Esophagus muscularis mucosa (tissue), 4 donors: ENCODE measurements around the gene PRPH. TPM values are rescaled to one million over a fixed set of nuclear protein-coding genes. Genes with fewer than 3 reads are reported as not detected.

Experiments
- DNase-seq: peaks from one replicate; pipeline ENCODE4 v3.0.0-alpha.2; 2017; ENCODE audit errors: extremely low spot score
- H3K27ac ChIP-seq, 4 donors: fragments of 200-600 bp; sonication (generic); replicated peaks in 1 of 4; 1 replicate in 3 of 4; 2 replicates in 1 of 4; pipeline ENCODE4 v1.5.1; 2016 to 2019; ENCODE audit warnings: mild to moderate bottlenecking in 1 of 4
- H3K27me3 ChIP-seq, 4 donors: fragments of 200-600 bp; sonication (generic); one replicate each; pipeline versions ENCODE4 v1.5.1 to v1.6.0; 2016 to 2019
- H3K36me3 ChIP-seq, 4 donors: fragments of 200-600 bp; sonication (generic); one replicate each; pipeline ENCODE4 v1.5.1; 2016 to 2019
- H3K4me1 ChIP-seq, 4 donors: fragments of 200-600 bp; sonication (generic); one replicate each; pipeline ENCODE4 v1.5.1; 2016 to 2019
- H3K4me3 ChIP-seq, 4 donors: fragments of 200-600 bp; sonication (generic); 1 replicate in 2 of 4; 2 replicates in 2 of 4; pipeline ENCODE4 v1.5.1; 2016 to 2019; ENCODE audit warnings: mild to moderate bottlenecking in 4 of 4, moderate library complexity in 1 of 4
- H3K9me3 ChIP-seq, 4 donors: fragments of 200-600 bp; sonication (generic); 1 replicate in 3 of 4; 2 replicates in 1 of 4; pipeline ENCODE4 v1.5.1; 2016 to 2019
- EP300 ChIP-seq: sonication (generic); formaldehyde crosslinking; IDR thresholded peaks from one replicate; pipeline ENCODE4 v1.6.1; 2017; ENCODE audit warnings: antibody characterized with exemption
- POLR2A ChIP-seq: fragments of 450-650 bp; IDR thresholded peaks from one replicate; pipeline ENCODE4 v1.6.1; 2017; ENCODE audit warnings: antibody characterized with exemption, moderate library complexity, mild to moderate bottlenecking, low read depth
- POLR2AphosphoS5 ChIP-seq, 2 donors: sonication (generic); formaldehyde crosslinking; IDR thresholded peaks; one replicate each; pipeline ENCODE4 v1.6.1; 2017; ENCODE audit warnings: antibody characterized with exemption in 2 of 2
- WGBS: methylation state at CpG from one replicate; pipeline ENCODE4 v1.1.5; 2018; 5-methylcytosine and 5-hydroxymethylcytosine counted together
- intact Hi-C: fragments of 100-400 bp; cut with DNase I; formaldehyde crosslinking; loops from one replicate; pipeline ENCODE4 v1.15.1; 2023
- total RNA-seq, 4 donors: library from RNA; depleted of rRNA; stranded (reverse); fragments of >200 nt; gene quantifications; one replicate each; pipeline versions ENCODE4 v1.1.0 to v1.2.1, GENCODE V29; 2016
- TF ChIP-seq, protein P1 (sequence below), 3 experiments: fragments of 200-600 bp in 2 of 3; fragments of 450-650 bp in 1 of 3; sonication (generic) in 2 of 3; IDR thresholded peaks; one replicate each; pipeline ENCODE4 v1.5.1; 2017 to 2019; ENCODE audit warnings: antibody characterized with exemption in 3 of 3, mild to moderate bottlenecking in 2 of 3, moderate library complexity in 1 of 3

PRPH gene
- total RNA-seq, 4 donors from 2014 or later: 9.9 to 24.5 (median 10.4) TPM

DNA sequence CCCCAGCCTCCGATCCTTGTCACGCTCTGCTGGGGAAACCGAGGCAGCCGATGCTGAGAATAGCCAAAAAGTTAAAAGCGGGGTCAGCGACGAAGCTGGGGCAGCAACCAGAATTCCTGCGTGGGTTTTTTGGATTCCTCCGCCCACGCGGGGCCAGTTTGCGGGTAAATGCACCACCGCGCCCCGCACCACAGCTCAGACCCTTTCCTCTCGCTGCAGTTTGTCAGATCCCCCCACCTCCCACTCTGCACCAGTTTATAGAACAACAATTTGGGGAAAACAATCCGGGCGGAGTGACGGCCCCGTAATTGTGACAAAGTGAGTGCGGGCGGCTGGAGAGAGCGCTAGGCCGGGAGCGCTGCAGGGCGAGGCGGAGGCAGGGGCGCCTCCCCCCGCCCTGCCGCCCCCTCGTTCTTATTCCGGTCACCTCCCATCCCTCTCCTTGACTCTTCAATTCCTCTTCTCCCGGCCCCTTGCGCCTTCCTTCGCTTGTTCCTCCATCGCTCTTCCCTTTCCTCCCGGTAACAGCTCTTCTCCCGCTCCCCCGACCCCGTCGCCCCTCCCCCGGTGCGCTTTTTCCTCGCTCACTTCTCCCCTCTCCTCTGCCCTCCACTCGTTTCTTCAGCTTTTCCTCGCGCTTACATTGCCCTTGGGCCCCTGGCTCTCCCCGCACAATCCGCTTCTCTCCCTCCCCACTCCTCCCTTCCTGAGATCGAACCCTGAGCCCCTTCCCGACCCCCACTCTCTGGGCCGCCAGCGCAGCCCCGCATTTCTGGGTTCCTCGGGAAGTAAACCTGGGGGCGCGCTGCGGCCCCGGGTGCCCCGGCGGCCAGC lies 51.1 kb downstream of the PRPH start:
- H3K4me1 ChIP-seq: peaks cover 58 to 65% (median 63%) of the 10 kb centered on the region in 4 donors
- peaks cover 18 to 100% (median 66%) of the 10 kb centered on the region in 4 donors for H3K27me3 ChIP-seq
- intact Hi-C loops: no loop called here
- no peak for DNase-seq
- H3K36me3 ChIP-seq: no peaks in the 10 kb centered on the region
- H3K4me3 ChIP-seq: peak overlapping the region; percentile 44 to 60 (median 50)
- H3K27ac ChIP-seq: no peak overlapping the region
- no peak for TF ChIP-seq POLR2AphosphoS5 (IDR thresholded peaks at IDR 0.05)
- TF ChIP-seq EP300: no peak
- no peak for TF ChIP-seq POLR2A
- TF ChIP-seq, protein P1, sequence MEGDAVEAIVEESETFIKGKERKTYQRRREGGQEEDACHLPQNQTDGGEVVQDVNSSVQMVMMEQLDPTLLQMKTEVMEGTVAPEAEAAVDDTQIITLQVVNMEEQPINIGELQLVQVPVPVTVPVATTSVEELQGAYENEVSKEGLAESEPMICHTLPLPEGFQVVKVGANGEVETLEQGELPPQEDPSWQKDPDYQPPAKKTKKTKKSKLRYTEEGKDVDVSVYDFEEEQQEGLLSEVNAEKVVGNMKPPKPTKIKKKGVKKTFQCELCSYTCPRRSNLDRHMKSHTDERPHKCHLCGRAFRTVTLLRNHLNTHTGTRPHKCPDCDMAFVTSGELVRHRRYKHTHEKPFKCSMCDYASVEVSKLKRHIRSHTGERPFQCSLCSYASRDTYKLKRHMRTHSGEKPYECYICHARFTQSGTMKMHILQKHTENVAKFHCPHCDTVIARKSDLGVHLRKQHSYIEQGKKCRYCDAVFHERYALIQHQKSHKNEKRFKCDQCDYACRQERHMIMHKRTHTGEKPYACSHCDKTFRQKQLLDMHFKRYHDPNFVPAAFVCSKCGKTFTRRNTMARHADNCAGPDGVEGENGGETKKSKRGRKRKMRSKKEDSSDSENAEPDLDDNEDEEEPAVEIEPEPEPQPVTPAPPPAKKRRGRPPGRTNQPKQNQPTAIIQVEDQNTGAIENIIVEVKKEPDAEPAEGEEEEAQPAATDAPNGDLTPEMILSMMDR (IDR thresholded peaks at IDR 0.05): no peak
- 6% methylated on average over 59 of the region's 61 CpGs for WGBS
- H3K9me3 ChIP-seq: no peaks in the 10 kb centered on the region

DNA sequence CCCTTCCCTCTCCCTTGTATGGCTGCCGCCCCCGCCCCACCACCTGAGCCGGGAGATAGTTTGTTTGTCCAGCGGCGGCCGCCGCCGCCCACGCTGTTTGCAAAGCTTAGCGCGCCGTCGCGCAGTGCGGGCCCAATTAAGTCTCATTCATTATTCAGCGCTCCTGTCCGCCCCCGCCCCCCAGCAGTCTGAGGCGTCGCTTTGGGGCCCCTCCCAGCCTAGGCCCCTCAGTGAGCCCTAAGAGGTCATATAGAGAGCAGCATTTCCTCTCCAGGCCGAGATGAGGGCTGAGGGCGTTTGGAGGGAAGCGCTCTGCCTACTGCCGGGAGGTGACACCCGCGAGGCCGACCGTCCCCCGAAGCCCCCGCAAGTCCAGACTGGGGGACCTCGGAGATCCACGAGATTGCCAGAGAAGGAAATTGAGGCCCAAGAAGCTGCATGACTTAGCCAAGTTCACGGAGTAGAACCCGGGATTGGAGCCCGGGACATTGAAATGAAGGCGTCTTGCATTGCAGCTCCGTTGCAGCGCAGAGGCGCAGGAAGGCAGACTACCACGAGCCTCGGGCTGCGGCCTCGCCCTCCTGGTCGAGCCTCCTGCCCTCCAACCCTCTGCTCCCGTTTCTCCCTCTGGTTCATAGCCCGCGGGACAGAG lies 51.8 kb downstream of the PRPH start, which contains the start of gene DNAJC22:
TSS of gene DNAJC22 (plus strand) at position 230 of the 652 bp plus-strand sequence. CDS start 1,985 bp downstream, outside the sequence.
- H3K4me1 ChIP-seq: peaks cover 58 to 63% (median 61%) of the 10 kb centered on the region in 4 donors
- no peak within 1 kb of the TSS for H3K27ac ChIP-seq
- H3K36me3 ChIP-seq: no peaks in the 10 kb centered on the region
- intact Hi-C loops: no loop called here
- no peak for TF ChIP-seq EP300
- TF ChIP-seq, protein P1 (IDR thresholded peaks at IDR 0.05): no peak
- no peak for TF ChIP-seq POLR2A
- TF ChIP-seq POLR2AphosphoS5 (IDR thresholded peaks at IDR 0.05): no peak
- peaks cover 18 to 100% (median 69%) of the 10 kb centered on the region in 4 donors for H3K27me3 ChIP-seq
- H3K9me3 ChIP-seq: no peaks in the 10 kb centered on the region
- H3K4me3 ChIP-seq: peak within 1 kb of the TSS; percentile 44 to 60 (median 50)
- WGBS: 14% methylated on average over 28 of the region's 47 CpGs
- no peak for DNase-seq

DNA sequence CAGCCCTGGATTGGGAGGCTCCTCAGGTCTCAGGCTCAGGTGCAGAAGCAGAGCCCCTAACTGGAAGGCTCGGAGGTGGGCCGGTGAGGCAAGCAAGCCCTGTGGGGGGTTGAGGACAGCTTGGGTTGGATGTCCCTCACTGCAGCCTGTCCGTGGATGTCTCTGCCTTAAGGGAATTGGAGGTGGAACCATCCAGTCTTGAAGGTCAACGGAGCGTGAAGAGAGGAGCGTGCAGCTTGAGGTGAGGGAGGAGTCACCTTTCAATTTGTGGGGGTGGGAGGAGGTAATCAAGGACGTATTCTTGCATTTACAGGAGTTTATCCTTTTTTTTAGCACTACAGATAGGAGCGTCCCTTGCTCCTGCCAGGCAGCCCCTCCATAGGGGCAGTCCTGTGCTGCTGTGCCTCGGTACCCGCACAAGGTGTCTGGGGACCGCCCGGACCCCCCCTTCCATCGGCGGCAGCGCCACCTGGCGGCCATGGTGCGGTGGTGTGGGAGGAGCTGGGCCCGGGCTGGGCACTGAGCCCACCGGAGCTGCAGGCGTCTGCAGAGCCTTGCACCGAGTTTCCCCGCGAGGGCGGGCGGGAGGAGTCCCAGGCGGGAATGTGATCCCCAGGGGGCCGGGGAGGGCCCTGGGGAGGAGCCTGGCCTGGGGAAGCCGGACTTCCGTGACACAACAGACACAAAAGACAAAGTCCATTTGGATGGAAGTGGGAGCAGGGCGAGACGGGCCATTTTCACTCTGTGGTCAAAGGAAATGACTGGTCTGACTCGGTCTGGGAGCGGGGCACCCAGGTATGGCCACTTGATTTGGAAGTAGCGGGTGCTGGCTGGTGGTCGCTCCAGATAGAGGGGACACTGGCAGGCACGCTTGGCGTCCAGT lies 52.6 kb downstream of the PRPH start:
- DNase-seq: no peak
- TF ChIP-seq POLR2A: no peak
- TF ChIP-seq, protein P1 (IDR thresholded peaks at IDR 0.05): peak; percentile 77 to 92 (median 88)
- TF ChIP-seq POLR2AphosphoS5 (IDR thresholded peaks at IDR 0.05): peak in 1 of 2 donors; percentile 37
- TF ChIP-seq EP300: no peak
- intact Hi-C loops: no loop called here
- H3K27ac ChIP-seq: no peak overlapping the region
- H3K36me3 ChIP-seq: no peaks in the 10 kb centered on the region
- peaks cover 51 to 55% (median 53%) of the 10 kb centered on the region in 4 donors for H3K4me1 ChIP-seq
- 23% methylated on average over 22 of the region's 37 CpGs for WGBS
- H3K9me3 ChIP-seq: no peaks in the 10 kb centered on the region
- peak overlapping the region; percentile 44 to 60 (median 50) for H3K4me3 ChIP-seq
- H3K27me3 ChIP-seq: peaks cover 18 to 100% (median 69%) of the 10 kb centered on the region in 4 donors

Other genes with a start within 250 kb of the PRPH start
- gene KMT2D, start 234.4 kb upstream of the PRPH start, total RNA-seq: 10 to 100 TPM; 47.2 to 85.2 (median 76.2) TPM
- gene RHEBL1, start 225.2 kb upstream of the PRPH start, total RNA-seq: under 1 TPM in 2 of 4 donors, not detected in 2; 0.40 to 0.97 TPM
- 1 to 10 TPM in 3 of 4 donors, under 1 TPM in 1; 0.66 to 3.0 (median 1.9) TPM for gene DHH, start 200.3 kb upstream of the PRPH start, total RNA-seq
- gene LMBR1L, start 184.3 kb upstream of the PRPH start, total RNA-seq: 10 to 100 TPM; 24.7 to 54.0 (median 34.3) TPM
- 1,000 to 10,000 TPM in 1 of 4 donors, 100 to 1,000 TPM in 3; 739 to 1,057 (median 846) TPM for gene TUBA1B, start 163.8 kb upstream of the PRPH start, total RNA-seq
- gene TUBA1A, start 106.1 kb upstream of the PRPH start, total RNA-seq: 1,000 to 10,000 TPM in 2 of 4 donors, 100 to 1,000 TPM in 2; 534 to 1,110 (median 887) TPM
- 100 to 1,000 TPM; 129 to 190 (median 167) TPM for gene TUBA1C, start 30.1 kb upstream of the PRPH start, total RNA-seq
- gene TROAP, start 28.1 kb downstream of the PRPH start, total RNA-seq: under 1 TPM in 2 of 4 donors, not detected in 2; 0.26 to 0.80 TPM
- not detected for gene C1QL4, start 42.0 kb downstream of the PRPH start, total RNA-seq
- under 1 TPM in 3 of 4 donors, not detected in 1; 0.17 to 0.34 (median 0.26) TPM for gene DNAJC22, start 51.7 kb downstream of the PRPH start, total RNA-seq
- gene SPATS2, start 72.3 kb downstream of the PRPH start, total RNA-seq: 10 to 100 TPM in 3 of 4 donors, 1 to 10 TPM in 1; 9.5 to 16.6 (median 11.5) TPM
- gene KCNH3, start 243.9 kb downstream of the PRPH start, total RNA-seq: under 1 TPM in 3 of 4 donors, not detected in 1; 0.34 to 0.66 (median 0.65) TPM